ENCODE measurements around the gene APOBEC3B.
"Not testable (repeated sequence)": the region's sequence is repeated elsewhere in the genome, so short reads cannot be mapped to it uniquely, and the experiment has no call there.

APOBEC3B gene

DNA sequence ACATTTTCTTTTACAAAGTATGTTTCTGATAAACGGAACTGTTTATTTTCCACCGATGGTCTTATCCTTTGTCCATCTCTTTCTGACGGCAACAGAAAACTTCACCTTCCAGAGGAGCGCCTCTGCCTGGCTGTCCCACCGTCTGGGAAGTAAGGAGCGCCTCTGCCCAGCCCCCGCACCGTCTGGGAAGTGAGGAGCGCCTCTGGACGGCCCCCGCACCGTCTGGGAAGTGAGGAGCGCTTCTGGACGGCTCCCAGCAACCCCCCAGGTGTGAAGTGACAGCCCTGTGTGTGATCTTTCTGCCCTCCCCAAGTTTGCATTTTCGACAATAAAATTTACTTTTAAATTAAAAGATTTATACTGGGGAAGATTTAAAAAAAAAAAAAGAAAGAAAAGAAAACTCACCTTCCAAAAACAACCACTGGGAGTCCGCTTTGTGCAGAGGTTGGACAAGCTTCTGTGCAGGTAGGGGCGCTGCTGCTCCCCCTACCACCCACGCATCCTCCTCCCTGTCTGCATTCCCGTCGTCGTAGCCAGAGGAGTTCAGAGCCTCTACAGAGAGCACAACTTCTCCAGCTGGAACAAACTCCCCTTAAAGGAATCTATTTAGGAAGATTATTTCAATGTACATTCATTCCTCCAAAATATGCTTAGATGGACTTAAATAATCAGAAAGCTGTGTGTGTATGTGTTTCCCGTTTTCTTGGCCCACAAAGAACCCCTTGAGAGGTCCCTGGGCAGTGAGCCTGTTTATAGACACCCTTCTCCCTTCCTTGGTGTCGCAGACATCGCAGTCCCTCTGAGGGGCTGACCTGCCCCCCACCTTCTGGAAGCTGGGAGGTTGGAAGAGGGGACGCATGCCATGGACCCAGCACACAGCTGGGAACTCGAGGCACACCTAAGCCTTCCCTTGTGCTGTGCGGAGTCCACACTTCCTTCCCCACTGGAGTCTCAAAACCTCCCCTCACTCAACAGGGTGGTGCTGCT is 849 bp upstream of the APOBEC3B start:
- no peak overlapping the region for H3K27ac ChIP-seq
- no peak for TF ChIP-seq CTCF (IDR thresholded peaks at IDR 0.05)
- TF ChIP-seq ZFX (IDR thresholded peaks at IDR 0.05; ENCODE audit: borderline replicate concordance): no peak

DNA sequence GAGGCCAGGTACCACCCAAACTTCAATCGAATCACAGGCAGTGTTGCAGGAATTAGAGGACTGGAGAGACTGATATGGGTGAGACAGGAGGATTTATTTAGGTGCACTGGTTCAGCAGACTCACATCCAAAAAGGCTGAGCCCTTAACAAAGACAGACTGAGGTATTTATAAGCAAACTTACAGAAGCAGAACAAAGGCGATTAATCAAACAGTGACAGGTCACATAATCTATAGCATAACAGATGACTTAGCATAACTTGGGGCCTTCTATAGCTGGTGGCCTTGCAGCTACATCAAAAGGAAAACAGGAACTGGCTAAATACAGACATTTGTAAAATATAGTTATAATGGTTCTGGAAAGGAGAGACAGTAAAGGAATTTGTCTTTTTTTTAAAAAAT is 2.1 kb downstream of the APOBEC3B start:
- TF ChIP-seq CTCF (IDR thresholded peaks at IDR 0.05) (no peak), ZFX (IDR thresholded peaks at IDR 0.05; ENCODE audit: borderline replicate concordance) (no peak)

GRCh38 chr22:38984784-38985757 is 2.9 kb downstream of the APOBEC3B start:
- H3K27ac ChIP-seq: not testable (repeated sequence)

More for the DNA sequence above, 2.1 kb downstream of the APOBEC3B start:
- no peak overlapping the region for H3K27ac ChIP-seq

GRCh38 chr22:38986629-38987028 is 4.5 kb downstream of the APOBEC3B start:
- TF ChIP-seq CTCF (IDR thresholded peaks at IDR 0.05) (no peak), ZFX (IDR thresholded peaks at IDR 0.05; ENCODE audit: borderline replicate concordance) (no peak)
- no peak overlapping the region for H3K27ac ChIP-seq

DNA sequence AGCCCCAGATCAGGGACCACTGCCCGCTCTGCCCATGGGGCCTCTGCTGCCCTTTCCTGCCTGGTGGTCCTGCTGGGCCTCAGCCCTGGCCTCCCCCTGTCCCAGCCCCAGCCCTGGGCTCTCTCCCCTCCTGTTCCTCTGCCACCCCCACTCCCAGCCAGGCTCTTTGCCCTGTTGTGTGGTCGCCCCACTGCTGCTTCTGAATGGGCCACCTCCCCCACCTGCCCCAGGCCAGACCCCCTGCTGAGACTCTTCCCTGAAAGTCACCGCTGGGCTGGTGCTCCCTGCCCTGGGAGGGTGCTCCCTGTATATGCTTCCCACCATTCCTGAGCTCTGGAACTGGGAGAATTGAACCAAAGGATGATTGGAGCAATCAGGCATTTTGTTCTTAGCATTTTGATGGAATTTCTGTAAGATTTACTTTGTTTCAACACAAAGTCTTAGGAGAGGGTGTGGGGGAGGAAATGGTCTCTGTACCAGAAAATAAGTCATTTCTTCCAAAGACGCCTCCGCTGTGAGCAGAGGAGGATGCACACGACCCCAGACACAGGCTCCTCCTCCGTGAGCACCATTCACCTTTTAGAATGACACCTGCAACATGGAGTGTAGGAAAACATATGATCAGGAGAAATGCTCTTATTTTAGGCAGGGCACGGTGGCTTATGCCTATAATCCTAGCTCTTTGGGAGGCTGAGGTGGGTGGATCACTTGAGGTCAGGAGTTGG is 5.2 kb downstream of the APOBEC3B start:
- TF ChIP-seq CTCF (IDR thresholded peaks at IDR 0.05) (no peak), ZFX (IDR thresholded peaks at IDR 0.05; ENCODE audit: borderline replicate concordance) (no peak)
- H3K27ac ChIP-seq: no peak overlapping the region

DNA sequence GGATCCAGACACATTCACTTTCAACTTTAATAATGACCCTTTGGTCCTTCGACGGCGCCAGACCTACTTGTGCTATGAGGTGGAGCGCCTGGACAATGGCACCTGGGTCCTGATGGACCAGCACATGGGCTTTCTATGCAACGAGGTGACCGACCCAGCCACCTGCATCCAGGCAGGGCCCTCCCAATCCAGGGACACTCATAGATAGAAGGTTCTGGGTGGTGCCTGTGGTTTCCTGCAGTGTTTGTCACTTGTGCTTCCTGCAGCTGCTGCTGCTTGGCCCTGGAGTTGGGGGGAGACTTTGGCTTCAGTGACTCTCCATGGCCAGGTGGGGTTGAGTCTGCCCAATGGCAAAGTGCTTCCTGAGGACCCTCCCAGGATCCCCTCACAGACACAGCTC is 7.3 kb downstream of the APOBEC3B start:
- no peak for TF ChIP-seq CTCF (IDR thresholded peaks at IDR 0.05)
- no peak for TF ChIP-seq ZFX (IDR thresholded peaks at IDR 0.05; ENCODE audit: borderline replicate concordance)
- H3K27ac ChIP-seq: no peak overlapping the region

DNA sequence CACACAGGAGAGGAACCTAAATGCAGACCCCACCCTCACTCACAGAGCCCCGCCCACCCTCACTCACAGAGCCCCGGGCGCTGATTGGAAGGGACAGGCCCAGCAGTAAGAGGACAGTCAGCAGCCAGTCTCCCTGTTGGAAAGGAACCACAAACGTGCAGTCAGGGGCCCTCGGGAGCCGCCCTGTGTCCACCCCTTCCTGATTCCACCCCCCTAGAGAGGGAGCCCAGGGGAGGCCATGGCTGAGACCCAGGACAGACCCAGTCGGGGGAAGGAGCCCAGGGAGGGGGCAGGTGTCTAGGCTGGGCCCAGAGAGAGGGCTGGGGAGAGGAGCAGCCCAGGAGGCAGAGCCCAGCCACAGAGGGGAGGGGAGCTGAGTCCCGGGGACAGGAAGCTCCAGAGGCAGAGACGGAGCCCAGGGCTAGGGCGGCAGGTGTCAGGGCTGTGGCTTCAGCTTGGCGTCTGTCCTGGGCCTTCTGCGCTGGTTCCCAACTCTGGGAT is 10.8 kb downstream of the APOBEC3B start:
- not testable (repeated sequence) for H3K27ac ChIP-seq
